ENCODE data around the gene C19orf44. TPM values are rescaled to one million over a fixed set of nuclear protein-coding genes. Genes with fewer than 3 reads are reported as not detected.

Gene C19orf44
- total RNA-seq, 4 donors from 2014 or later: 8.6 to 12.0 (median 10.6) TPM

- Histone ChIP-seq H3K27ac (no peak overlapping the region), H3K27me3 (no peaks in the 10 kb centered on the region), H3K9me3 (no peaks in the 10 kb centered on the region), H3K4me3 (replicated peaks in 1 of 3) (no peak overlapping the region), H3K4me1 (peaks cover 6 to 11% of the 10 kb centered on the region in 2 donors), H3K36me3 (peaks cover 36 to 42% of the 10 kb centered on the region in 2 donors)
- DNase-seq: no peak
- intact Hi-C loops (cut with DNase I): no loop called here
- WGBS, 2 donors: 92 to 94% methylated on average over 5 of the region's 5 CpGs
- TF ChIP-seq POLR2A (IDR thresholded peaks at IDR 0.05): no peak
- TF ChIP-seq, protein P1, sequence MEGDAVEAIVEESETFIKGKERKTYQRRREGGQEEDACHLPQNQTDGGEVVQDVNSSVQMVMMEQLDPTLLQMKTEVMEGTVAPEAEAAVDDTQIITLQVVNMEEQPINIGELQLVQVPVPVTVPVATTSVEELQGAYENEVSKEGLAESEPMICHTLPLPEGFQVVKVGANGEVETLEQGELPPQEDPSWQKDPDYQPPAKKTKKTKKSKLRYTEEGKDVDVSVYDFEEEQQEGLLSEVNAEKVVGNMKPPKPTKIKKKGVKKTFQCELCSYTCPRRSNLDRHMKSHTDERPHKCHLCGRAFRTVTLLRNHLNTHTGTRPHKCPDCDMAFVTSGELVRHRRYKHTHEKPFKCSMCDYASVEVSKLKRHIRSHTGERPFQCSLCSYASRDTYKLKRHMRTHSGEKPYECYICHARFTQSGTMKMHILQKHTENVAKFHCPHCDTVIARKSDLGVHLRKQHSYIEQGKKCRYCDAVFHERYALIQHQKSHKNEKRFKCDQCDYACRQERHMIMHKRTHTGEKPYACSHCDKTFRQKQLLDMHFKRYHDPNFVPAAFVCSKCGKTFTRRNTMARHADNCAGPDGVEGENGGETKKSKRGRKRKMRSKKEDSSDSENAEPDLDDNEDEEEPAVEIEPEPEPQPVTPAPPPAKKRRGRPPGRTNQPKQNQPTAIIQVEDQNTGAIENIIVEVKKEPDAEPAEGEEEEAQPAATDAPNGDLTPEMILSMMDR (IDR thresholded peaks at IDR 0.05): no peak
Measured at GRCh38 chr19:16566702-16567101, 70.5 kb downstream of the C19orf44 start.

DNA sequence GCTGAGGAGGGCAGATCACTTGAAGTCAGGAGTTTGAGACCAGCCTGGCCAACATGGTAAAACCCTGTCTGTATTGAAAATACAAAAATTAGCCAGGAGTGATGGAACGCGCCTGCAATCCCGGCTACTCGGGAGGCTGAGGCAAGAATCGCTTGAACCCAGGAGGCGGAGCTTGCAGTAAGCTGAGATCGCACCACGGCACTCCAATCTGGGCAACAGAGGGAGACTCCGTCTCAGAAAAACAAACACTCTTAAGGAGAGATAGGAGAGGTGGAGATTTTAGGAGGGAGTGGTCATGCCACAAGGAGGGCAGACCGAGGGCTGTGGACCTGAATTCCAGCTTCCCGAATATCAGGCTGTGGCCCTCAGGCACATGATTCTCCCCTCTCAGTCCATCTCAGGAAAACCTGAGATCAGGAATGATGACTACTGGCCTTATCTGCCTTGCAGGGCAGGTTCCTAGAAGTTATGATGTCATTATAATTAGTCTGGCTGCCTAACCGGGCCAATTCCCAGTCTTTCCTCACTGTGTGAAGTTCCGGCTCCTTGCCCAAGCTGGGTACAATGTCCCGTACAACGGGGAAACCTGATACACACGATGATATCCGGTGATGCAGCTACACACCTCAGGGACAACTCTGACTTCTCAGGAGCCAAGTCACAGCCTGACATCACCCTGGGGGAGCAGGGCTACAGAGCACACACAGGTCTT lies 73.6 kb downstream of the C19orf44 start:
- TF ChIP-seq POLR2A (IDR thresholded peaks at IDR 0.05): no peak
- TF ChIP-seq, protein P1 (IDR thresholded peaks at IDR 0.05): no peak
- intact Hi-C loops (cut with DNase I): loop anchor here (5.0 kb wide), 1 partner anchor 58 kb away; the partner anchor contains the start of gene MED26
- Histone ChIP-seq H3K36me3 (peaks cover 17 to 23% of the 10 kb centered on the region in 2 donors), H3K27ac (no peak overlapping the region), H3K27me3 (no peaks in the 10 kb centered on the region), H3K9me3 (no peaks in the 10 kb centered on the region), H3K4me1 (peaks cover 24% of the 10 kb centered on the region in 2 donors), H3K4me3 (replicated peaks in 1 of 3) (no peak overlapping the region)
- WGBS, 2 donors: 80 to 85% methylated on average over 17 of the region's 17 CpGs
- no peak for DNase-seq

Small RNAs within 50 kb of the gene (small RNA-seq; reads per million reads assigned to genes)
- gene RN7SL146P: not detected

Other genes with a start within 250 kb of the C19orf44 start
- 10 to 100 TPM in 3 of 4 donors, 1 to 10 TPM in 1; 9.1 to 15.9 (median 14.0) TPM for gene KLF2, start 171.6 kb upstream of the C19orf44 start, total RNA-seq
- gene EPS15L1, start 24.4 kb upstream of the C19orf44 start, total RNA-seq: 10 to 100 TPM; 24.4 to 37.4 (median 28.6) TPM
- under 1 TPM in 1 of 4 donors, not detected in 3; 0.58 TPM for gene CALR3, start 227 bp upstream of the C19orf44 start, total RNA-seq
- gene CHERP, start 46.0 kb downstream of the C19orf44 start, total RNA-seq: 10 to 100 TPM in 3 of 4 donors, 1 to 10 TPM in 1; 8.1 to 15.5 (median 11.7) TPM
- 10 to 100 TPM; 33.3 to 49.3 (median 38.6) TPM for gene SLC35E1, start 76.0 kb downstream of the C19orf44 start, total RNA-seq
- gene MED26, start 131.8 kb downstream of the C19orf44 start, total RNA-seq: 10 to 100 TPM in 1 of 4 donors, 1 to 10 TPM in 3; 4.4 to 12.9 (median 8.4) TPM
- gene SMIM7, start 163.8 kb downstream of the C19orf44 start, total RNA-seq: 100 to 1,000 TPM in 2 of 4 donors, 10 to 100 TPM in 2; 80.9 to 171 (median 119) TPM
- gene TMEM38A, start 164.7 kb downstream of the C19orf44 start, total RNA-seq: 1 to 10 TPM; 3.2 to 7.8 (median 5.6) TPM
- 1 to 10 TPM in 2 of 4 donors, under 1 TPM in 2; 0.38 to 4.9 (median 1.3) TPM for gene NWD1, start 223.5 kb downstream of the C19orf44 start, total RNA-seq

Measured in thyroid gland (tissue), 4 donors.